HCT116 (cell line): ENCODE measurements around the gene NUDT8. TPM values are rescaled to one million over a fixed set of nuclear protein-coding genes. Genes with fewer than 3 reads are reported as not detected.

Experiments used
- ATAC-seq: fragments of 200-7000 bp; cut with Tn5 transposase; 2 replicates; pipeline ENCODE4 v1.9.1; 2020; ENCODE audit warnings: mild to moderate bottlenecking, moderate library complexity
- BruUV-seq: library from RNA; stranded (reverse); fragments of 400-500 nt; replicated peaks from 2 replicates; lab custom pipeline; 2021; lab: Mats Ljungman, UMichigan
- CTCF ChIA-PET: fragments of 300-600 bp; sonication (Branson Sonifier 250); formaldehyde crosslinking; loops from one replicate; lab custom pipeline; 2021; ENCODE audit warnings: antibody characterized with exemption; lab: Charles Lee
- POLR2A ChIA-PET: fragments of 300-600, 350-600 bp; sonication (Branson Sonifier 250); formaldehyde crosslinking; loops from one replicate; lab custom pipeline; 2021; ENCODE audit warnings: antibody characterized with exemption; lab: Charles Lee
- RAD21 ChIA-PET, 2 experiments: fragments of 300-600 bp; sonication (Branson Sonifier 250); formaldehyde crosslinking; loops; one replicate each; lab custom pipeline; 2023; ENCODE audit warnings: low total read pairs in 2 of 2; ENCODE audit not compliant: uncharacterized antibody in 2 of 2, unreplicated experiment in 2 of 2, low non-redundant PET in 1 of 2; lab: Charles Lee
- DNase-seq: peaks from one replicate; pipeline ENCODE4 v3.0.0-alpha.2; 2010; ENCODE audit warnings: low read depth, low spot score
- H2AFZ ChIP-seq: fragments of 200-600 bp; shearing (Covaris generic), sonication (generic); 2 replicates; pipeline ENCODE4 v1.6.1; 2017; ENCODE audit warnings: low read depth, mixed run types, mixed read lengths, antibody characterized with exemption, low read length; ENCODE audit not compliant: poor library complexity, severe bottlenecking
- H3K27ac ChIP-seq: 2 replicates; pipeline ENCODE4 v1.5.1; 2012; ENCODE audit warnings: low read depth, low read length
- H3K27me3 ChIP-seq: fragments of 200-600 bp; sonication (generic); 2 replicates; pipeline ENCODE4 v1.6.1; 2016; ENCODE audit warnings: mixed run types, low read length, mixed read lengths; ENCODE audit not compliant: insufficient read depth
- H3K36me3 ChIP-seq, 2 experiments: fragments of 200-500 bp in 1 of 2; fragments of 200-600 bp in 1 of 2; sonication (Bioruptor generic) in 1 of 2; sonication (generic) in 1 of 2; 2 replicates each; pipeline versions ENCODE4 v1.5.1 to v1.6.1; 2014 to 2016; ENCODE audit warnings: low read length in 2 of 2, inconsistent platforms in 1 of 2, mixed read lengths in 1 of 2, mixed run types in 1 of 2; ENCODE audit not compliant: insufficient read depth in 2 of 2, control insufficient read depth in 1 of 2
- H3K4me1 ChIP-seq, 2 experiments: fragments of 200-600 bp in 1 of 2; sonication (generic) in 1 of 2; 2 replicates each; pipeline versions ENCODE4 v1.5.1 to v1.6.1; 2012 to 2017; ENCODE audit warnings: low read length in 2 of 2, inconsistent platforms in 1 of 2, mild to moderate bottlenecking in 1 of 2, mixed read lengths in 1 of 2, mixed run types in 1 of 2, moderate library complexity in 1 of 2; ENCODE audit not compliant: insufficient read depth in 2 of 2, control insufficient read depth in 1 of 2
- H3K4me2 ChIP-seq: fragments of 200-600 bp; sonication (generic); 2 replicates; pipeline ENCODE4 v1.6.1; 2017; ENCODE audit warnings: mixed run types, low read length, mixed read lengths
- H3K4me3 ChIP-seq, 2 experiments: fragments of 200-600 bp in 1 of 2; sonication (generic) in 1 of 2; replicated peaks in 1 of 2; 2 replicates each; pipeline ENCODE4 v1.5.1; 2011 to 2016; ENCODE audit warnings: low read length in 2 of 2, control low read depth in 1 of 2, low read depth in 1 of 2, mild to moderate bottlenecking in 1 of 2, mixed read lengths in 1 of 2, mixed run types in 1 of 2
- H3K79me2 ChIP-seq: fragments of 200-600 bp; sonication (generic); 2 replicates; pipeline ENCODE4 v1.6.1; 2017; ENCODE audit warnings: mild to moderate bottlenecking, mixed run types, low read length, moderate library complexity, mixed read lengths; ENCODE audit not compliant: insufficient read depth
- H3K9ac ChIP-seq: fragments of 200-600 bp; sonication (generic); 2 replicates; pipeline ENCODE4 v1.6.1; 2016; ENCODE audit warnings: low read length, mixed read lengths
- H3K9me2 ChIP-seq: fragments of 200-600 bp; sonication (generic), shearing (Covaris generic); 2 replicates; pipeline ENCODE4 v1.6.1; 2017; ENCODE audit warnings: mixed run types, mild to moderate bottlenecking, moderate library complexity; ENCODE audit not compliant: insufficient read depth
- H3K9me3 ChIP-seq, 2 experiments: fragments of 200-500 bp in 1 of 2; fragments of 200-600 bp in 1 of 2; sonication (Bioruptor generic) in 1 of 2; sonication (generic) in 1 of 2; 2 replicates each; pipeline ENCODE4 v1.6.1; 2014 to 2017; ENCODE audit warnings: low read length in 2 of 2, mixed read lengths in 2 of 2, inconsistent platforms in 1 of 2, low read depth in 1 of 2, mild to moderate bottlenecking in 1 of 2, mixed run types in 1 of 2, moderate library complexity in 1 of 2; ENCODE audit not compliant: control insufficient read depth in 1 of 2, insufficient read depth in 1 of 2
- H4K20me1 ChIP-seq: fragments of 200-600 bp; sonication (generic), shearing (Covaris generic); 2 replicates; pipeline ENCODE4 v1.6.1; 2017; ENCODE audit warnings: mixed run types, mild to moderate bottlenecking, moderate library complexity; ENCODE audit not compliant: insufficient read depth
- ELF1 ChIP-seq: IDR thresholded peaks from 2 replicates; pipeline ENCODE4 v1.6.1; 2012; ENCODE audit warnings: low read depth, borderline replicate concordance
- EZH2 ChIP-seq: fragments of 200-600 bp; sonication (generic); IDR thresholded peaks from 2 replicates; pipeline ENCODE4 v1.6.1; 2017; ENCODE audit warnings: antibody characterized with exemption, mixed run types
- EZH2phosphoT487 ChIP-seq: fragments of 200-600 bp; IDR thresholded peaks from 2 replicates; pipeline ENCODE4 v1.6.1; 2018; ENCODE audit warnings: antibody characterized with exemption, borderline replicate concordance
- FOSL1 ChIP-seq: IDR thresholded peaks from 2 replicates; pipeline ENCODE4 v1.6.1; 2012; ENCODE audit warnings: low read depth
- JUND ChIP-seq: IDR thresholded peaks from 2 replicates; pipeline ENCODE4 v1.6.1; 2012
- POLR2A ChIP-seq: IDR thresholded peaks from 2 replicates; pipeline ENCODE4 v1.7.0; 2011; ENCODE audit warnings: borderline replicate concordance; ENCODE audit not compliant: insufficient read depth, insufficient read length; ENCODE audit errors: extremely low read depth
- POLR2AphosphoS5 ChIP-seq: IDR thresholded peaks from 2 replicates; pipeline ENCODE4 v1.6.1; 2011; ENCODE audit warnings: mild to moderate bottlenecking, low read depth, low read length, moderate library complexity
- RAD21 ChIP-seq: IDR thresholded peaks from 2 replicates; pipeline ENCODE4 v1.6.1; 2012; ENCODE audit warnings: low read depth, mild to moderate bottlenecking
- REST ChIP-seq: IDR thresholded peaks from 2 replicates; pipeline ENCODE4 v1.6.1; 2012; ENCODE audit warnings: low read depth
- SIN3A ChIP-seq: IDR thresholded peaks from 2 replicates; pipeline ENCODE4 v1.6.1; 2012; ENCODE audit warnings: low read depth
- SP1 ChIP-seq: IDR thresholded peaks from 2 replicates; pipeline ENCODE4 v1.6.1; 2012; ENCODE audit warnings: low read depth
- SRF ChIP-seq: IDR thresholded peaks from 2 replicates; pipeline ENCODE4 v1.6.1; 2012; ENCODE audit warnings: low read depth
- TCF7L2 ChIP-seq: IDR thresholded peaks from 2 replicates; pipeline ENCODE4 v1.7.0; 2011; ENCODE audit warnings: borderline replicate concordance, inconsistent platforms; ENCODE audit not compliant: insufficient read depth, insufficient read length; ENCODE audit errors: extremely low read depth
- YY1 ChIP-seq: IDR thresholded peaks from 2 replicates; pipeline ENCODE4 v1.6.1; 2011; ENCODE audit warnings: low read length, low read depth, moderate library complexity, mild to moderate bottlenecking; ENCODE audit not compliant: insufficient replicate concordance; ENCODE audit errors: extremely low read depth
- ZBTB33 ChIP-seq: IDR thresholded peaks from 2 replicates; pipeline ENCODE4 v1.6.1; 2011; ENCODE audit warnings: mild to moderate bottlenecking, low read length, moderate library complexity; ENCODE audit not compliant: insufficient replicate concordance; ENCODE audit errors: extremely low read depth
- intact Hi-C: fragments of 100-400 bp; cut with micrococcal nuclease; formaldehyde crosslinking; loops from 2 replicates; pipeline ENCODE4 v1.10.0; 2022
- total RNA-seq: library from RNA; stranded (reverse); gene quantifications from one replicate; pipeline ENCODE4 v1.2.1, GENCODE V29; 2021; ENCODE audit not compliant: unreplicated experiment

Gene NUDT8
- total RNA-seq, 1 experiment from 2014 or later, result 18.7 TPM

GRCh38 chr11:67583247-67584204, 46.2 kb downstream of the NUDT8 start, which contains the start of gene GSTP1 (continued):
- TF ChIP-seq RAD21 (peak; percentile 32; the same call in 1 of the 2 replicates), TCF7L2 (peak; percentile 17), REST (no peak), SIN3A (peak; percentile 88), SRF (peak; percentile 95), POLR2A (peak; percentile 97)

- H3K27ac ChIP-seq, result no peak overlapping the region
- H3K79me2 ChIP-seq, result peaks cover 33% of the 10 kb centered on the region
- H3K4me2 ChIP-seq, result peak overlapping the region; percentile 98
- peak overlapping the region in 1 of 2 experiments; percentile 90; a peak in 2 of 4 replicates for H3K4me3 ChIP-seq
- peaks cover 2% of the 10 kb centered on the region; the same call in 1 of the 2 replicates for H4K20me1 ChIP-seq
- DNase-seq, result no peak
- POLR2A ChIA-PET, result interaction anchor here (0.8 to 0.9 kb wide), 3 partner anchors 10 to 48 kb away, joined by 3 read pairs; partner anchors contain the start of gene NUDT8
- intact Hi-C loops, result no loop called here
- H3K27me3 ChIP-seq, result no peaks in the 10 kb centered on the region
- peaks cover 41 to 53% of the 10 kb centered on the region in 2 experiments for H3K4me1 ChIP-seq
- CTCF ChIA-PET, result interaction anchor here (1.0 to 3.2 kb wide), 2 partner anchors 9 to 235 kb away, joined by 3 to 24 read pairs; no protein-coding TSS in a partner anchor
- no peak for TF ChIP-seq YY1
- no peak for TF ChIP-seq SP1
- TF ChIP-seq RAD21, result no peak
- no peak for TF ChIP-seq POLR2AphosphoS5
- TF ChIP-seq ELF1, result no peak
- no peak for TF ChIP-seq JUND
- no peak for TF ChIP-seq FOSL1
- no peak for TF ChIP-seq EZH2
- no peak for TF ChIP-seq ZBTB33
- TF ChIP-seq EZH2phosphoT487, result no peak
- no peaks in the 10 kb centered on the region for H3K9me2 ChIP-seq
- peak overlapping the region; percentile 19; the same call in 1 of the 2 replicates for H3K9ac ChIP-seq
- ATAC-seq, result no peak
- H2AFZ ChIP-seq, result no peak overlapping the region
- H3K9me3 ChIP-seq, result no peaks in the 10 kb centered on the region
- BruUV-seq, result no TSS peak
- peaks cover 6 to 19% of the 10 kb centered on the region in 2 experiments; a peak in 2 of 4 replicates for H3K36me3 ChIP-seq
- RAD21 ChIA-PET, result no interaction called here
Measured at GRCh38 chr11:67582011-67582410, 47.7 kb downstream of the NUDT8 start.
